Uterus (tissue), 2 donors: ENCODE data around the gene LMOD2.

Experiments used
- POLR2A ChIP-seq, 2 donors: fragments of 450-650 bp; IDR thresholded peaks; one replicate each; pipeline ENCODE4 v1.6.1; 2016; ENCODE audit warnings: antibody characterized with exemption in 2 of 2, mild to moderate bottlenecking in 1 of 2, moderate library complexity in 1 of 2
- TF ChIP-seq, protein P1 (sequence below), 4 experiments: fragments of 200-600 bp in 2 of 4; fragments of 450-650 bp in 2 of 4; sonication (generic) in 2 of 4; IDR thresholded peaks; one replicate each; pipeline ENCODE4 v1.5.1; 2016 to 2019; ENCODE audit warnings: antibody characterized with exemption in 4 of 4, mild to moderate bottlenecking in 2 of 4, moderate library complexity in 1 of 4

DNA sequence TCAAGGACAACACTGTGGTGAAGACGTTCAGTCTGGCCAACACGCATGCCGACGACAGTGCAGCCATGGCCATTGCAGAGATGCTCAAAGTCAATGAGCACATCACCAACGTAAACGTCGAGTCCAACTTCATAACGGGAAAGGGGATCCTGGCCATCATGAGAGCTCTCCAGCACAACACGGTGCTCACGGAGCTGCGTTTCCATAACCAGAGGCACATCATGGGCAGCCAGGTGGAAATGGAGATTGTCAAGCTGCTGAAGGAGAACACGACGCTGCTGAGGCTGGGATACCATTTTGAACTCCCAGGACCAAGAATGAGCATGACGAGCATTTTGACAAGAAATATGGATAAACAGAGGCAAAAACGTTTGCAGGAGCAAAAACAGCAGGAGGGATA, 6.6 kb downstream of the LMOD2 start:
- no peak for TF ChIP-seq POLR2A (IDR thresholded peaks at IDR 0.05)
- TF ChIP-seq, protein P1, sequence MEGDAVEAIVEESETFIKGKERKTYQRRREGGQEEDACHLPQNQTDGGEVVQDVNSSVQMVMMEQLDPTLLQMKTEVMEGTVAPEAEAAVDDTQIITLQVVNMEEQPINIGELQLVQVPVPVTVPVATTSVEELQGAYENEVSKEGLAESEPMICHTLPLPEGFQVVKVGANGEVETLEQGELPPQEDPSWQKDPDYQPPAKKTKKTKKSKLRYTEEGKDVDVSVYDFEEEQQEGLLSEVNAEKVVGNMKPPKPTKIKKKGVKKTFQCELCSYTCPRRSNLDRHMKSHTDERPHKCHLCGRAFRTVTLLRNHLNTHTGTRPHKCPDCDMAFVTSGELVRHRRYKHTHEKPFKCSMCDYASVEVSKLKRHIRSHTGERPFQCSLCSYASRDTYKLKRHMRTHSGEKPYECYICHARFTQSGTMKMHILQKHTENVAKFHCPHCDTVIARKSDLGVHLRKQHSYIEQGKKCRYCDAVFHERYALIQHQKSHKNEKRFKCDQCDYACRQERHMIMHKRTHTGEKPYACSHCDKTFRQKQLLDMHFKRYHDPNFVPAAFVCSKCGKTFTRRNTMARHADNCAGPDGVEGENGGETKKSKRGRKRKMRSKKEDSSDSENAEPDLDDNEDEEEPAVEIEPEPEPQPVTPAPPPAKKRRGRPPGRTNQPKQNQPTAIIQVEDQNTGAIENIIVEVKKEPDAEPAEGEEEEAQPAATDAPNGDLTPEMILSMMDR (IDR thresholded peaks at IDR 0.05) = no peak
